GM21619 (cell line): ENCODE data around the gene TMED1.
"Not testable (repeated sequence)": the region's sequence is repeated elsewhere in the genome, so short reads cannot be mapped to it uniquely, and the experiment has no call there.

Experiments
- ATAC-seq: cut with Tn5 transposase; IDR thresholded peaks from one replicate; pipeline ENCODE4 v1.9.1; 2021; ENCODE audit not compliant: unreplicated experiment

The TMED1 gene

GRCh38 chr19:10862561-10863106 lies 26.6 kb upstream of the TMED1 start:
- no peak for ATAC-seq

GRCh38 chr19:10861103-10861651 lies 25.2 kb upstream of the TMED1 start:
- no peak for ATAC-seq

DNA sequence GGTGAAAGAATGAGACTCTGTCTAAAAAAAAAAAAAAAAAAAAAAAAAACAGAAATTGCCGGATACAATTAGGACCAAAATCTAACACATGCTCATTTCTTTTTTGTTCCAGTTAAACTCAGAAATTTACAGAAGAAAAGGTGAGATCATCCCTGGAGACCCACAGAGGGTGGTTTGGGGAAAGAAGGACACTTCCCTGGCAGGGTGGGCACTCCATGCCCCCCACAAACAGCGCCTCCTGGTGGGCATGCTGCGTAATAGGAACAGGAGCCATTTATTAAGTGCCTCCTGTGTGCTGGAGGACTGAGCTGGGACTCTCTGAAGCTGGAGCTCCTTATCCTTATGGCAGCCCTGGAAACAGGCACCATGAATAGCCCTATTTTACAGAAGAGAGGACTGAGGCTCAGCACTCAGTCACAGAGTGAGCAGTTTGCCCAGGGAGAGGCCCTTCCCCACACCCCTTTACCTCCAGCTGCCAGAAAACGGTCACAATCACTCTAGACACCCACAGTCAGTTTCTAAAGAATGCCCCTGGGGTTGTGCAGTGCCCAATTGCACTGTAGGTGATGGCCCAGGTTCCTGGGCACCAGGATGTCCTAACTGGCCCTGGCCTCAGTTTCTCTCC lies 22.3 kb upstream of the TMED1 start:
- no peak for ATAC-seq

DNA sequence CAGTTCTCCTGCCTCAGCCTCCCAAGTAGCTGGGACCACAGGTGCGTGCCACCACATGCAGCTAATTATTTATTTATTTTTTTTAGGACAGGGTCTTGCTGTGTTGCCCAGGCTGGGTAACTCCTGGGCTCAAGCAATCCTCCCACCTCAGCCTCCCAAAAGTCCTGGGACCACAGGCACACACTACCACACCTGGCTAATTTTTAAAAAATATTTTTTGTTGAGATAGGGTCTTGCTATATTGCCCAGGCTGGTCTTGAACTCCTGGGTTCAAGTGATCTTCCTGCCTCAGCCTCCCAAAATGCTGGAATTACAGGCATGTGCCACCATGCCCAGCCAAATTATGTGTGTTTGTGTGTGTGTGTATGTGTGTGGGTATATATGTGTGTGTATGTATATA lies 20.9 kb upstream of the TMED1 start:
- ATAC-seq: not testable (repeated sequence)

DNA sequence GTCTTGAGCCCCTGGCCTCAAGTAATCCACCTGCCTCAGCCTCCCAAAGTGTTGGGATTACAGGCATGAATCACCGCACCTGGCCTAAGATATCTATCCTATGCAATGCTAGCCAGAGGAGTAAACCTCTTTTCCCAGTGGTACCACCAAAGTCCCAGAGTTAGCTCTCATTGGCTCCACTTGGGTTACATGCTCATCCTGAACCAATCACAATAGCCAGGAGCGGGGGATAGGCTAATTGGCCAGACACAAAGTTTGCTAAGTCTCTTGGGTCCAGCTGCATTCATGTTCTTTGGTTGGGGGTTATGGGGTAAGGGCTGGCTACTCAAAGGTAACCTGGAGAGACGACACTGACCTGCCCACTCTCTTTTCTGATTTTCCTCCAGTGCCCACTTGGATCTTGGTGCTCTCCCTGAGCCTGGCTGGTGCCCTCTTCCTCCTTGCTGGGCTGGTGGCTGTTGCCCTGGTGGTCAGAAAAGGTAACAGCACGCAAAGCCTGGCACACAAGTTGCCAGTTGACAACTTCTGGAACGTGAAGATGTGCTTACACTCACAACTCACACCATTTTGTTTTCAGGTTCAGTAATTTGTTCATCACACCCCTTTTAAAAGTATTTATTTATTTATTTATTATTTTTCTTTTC lies 20.0 kb upstream of the TMED1 start:
- no peak for ATAC-seq

DNA sequence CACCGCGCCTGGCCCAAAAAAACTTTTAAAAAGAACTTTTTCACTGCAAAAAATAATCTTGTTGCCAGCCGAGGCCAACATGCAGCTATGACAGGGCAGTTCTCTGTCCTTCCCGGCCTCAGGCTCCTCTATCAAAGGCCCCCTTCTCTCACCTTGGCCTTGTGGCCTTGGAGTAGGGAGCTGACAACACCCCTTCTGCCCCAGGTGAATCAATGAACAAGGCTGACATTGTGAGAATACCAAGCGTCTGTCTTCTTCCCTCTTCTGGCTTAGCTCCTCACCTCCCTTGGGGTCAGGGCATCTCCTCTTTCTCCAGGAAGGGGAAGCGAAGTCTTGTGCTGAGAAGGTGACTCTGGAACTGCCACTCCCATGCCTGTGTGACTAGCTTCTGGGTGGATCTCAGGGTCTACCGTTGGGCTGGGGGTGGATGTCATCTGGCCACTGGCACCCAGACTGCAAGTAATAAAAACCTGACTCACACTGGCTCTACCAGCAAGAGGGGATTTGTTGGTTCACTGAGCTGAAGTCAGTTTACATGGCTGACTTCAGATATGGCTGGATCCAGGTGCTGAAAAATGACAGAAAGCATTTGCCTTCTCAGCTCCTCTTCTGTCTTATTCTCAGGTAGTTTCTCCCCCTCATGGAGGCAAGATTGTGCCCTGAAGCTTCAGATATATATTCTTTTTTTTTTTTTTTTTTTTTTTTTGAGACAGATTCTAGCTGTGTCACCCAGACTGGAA lies 18.5 kb upstream of the TMED1 start:
- ATAC-seq: no peak

DNA sequence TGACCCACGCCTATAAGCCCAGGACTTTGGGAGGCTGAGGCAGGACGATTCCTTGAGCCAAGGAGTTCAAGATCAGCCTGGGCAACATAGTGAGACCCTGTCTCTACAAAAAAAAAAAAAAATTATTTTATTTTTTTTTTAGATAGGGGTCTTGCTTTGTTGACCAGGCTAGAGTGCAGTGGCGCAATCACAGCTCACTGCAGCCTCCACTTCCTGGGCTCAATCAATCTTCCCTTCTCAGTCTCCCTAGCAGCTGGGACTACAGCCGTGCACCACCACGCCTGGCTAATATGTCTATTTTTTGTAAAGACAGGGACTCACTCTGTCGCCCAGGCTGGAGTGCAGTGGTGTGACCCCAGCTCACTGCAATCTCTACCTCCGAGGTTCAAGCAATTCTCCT lies 16.9 kb upstream of the TMED1 start:
- no peak for ATAC-seq

DNA sequence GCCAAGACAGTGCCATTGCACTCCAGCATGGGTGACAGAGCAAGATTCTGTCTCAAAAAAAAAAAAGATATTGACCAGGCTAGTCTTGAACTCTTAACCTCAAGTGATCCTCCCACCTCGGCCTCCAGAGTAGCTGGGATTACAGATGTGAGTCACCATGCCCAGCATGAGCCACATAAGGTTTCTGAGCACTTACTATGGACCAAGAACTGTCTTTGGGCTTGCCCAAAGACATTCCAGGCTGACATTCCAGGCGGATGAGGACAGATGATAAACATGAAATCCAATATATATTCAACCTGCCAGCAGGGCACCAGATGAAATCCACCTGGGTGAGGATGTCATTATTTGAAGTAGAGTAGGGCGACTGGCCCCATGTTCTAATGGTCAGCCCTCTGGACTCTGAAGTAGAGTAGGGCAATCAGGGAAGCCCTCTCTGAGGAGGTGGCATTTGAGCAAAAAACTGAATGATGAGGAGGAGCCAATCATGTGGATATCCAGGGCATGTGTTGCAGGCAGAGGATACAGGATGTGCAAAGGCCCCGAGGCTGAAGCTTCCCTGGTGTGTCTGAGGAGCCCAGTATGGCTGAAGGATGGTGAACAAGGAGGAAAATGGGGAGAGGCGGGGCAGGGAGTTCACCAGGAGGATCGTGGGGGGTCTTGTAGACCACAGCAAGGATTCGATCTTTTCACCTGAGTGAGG lies 16.2 kb upstream of the TMED1 start:
- no peak for ATAC-seq

GRCh38 chr19:10850631-10851030 lies 14.6 kb upstream of the TMED1 start:
- no peak for ATAC-seq

DNA sequence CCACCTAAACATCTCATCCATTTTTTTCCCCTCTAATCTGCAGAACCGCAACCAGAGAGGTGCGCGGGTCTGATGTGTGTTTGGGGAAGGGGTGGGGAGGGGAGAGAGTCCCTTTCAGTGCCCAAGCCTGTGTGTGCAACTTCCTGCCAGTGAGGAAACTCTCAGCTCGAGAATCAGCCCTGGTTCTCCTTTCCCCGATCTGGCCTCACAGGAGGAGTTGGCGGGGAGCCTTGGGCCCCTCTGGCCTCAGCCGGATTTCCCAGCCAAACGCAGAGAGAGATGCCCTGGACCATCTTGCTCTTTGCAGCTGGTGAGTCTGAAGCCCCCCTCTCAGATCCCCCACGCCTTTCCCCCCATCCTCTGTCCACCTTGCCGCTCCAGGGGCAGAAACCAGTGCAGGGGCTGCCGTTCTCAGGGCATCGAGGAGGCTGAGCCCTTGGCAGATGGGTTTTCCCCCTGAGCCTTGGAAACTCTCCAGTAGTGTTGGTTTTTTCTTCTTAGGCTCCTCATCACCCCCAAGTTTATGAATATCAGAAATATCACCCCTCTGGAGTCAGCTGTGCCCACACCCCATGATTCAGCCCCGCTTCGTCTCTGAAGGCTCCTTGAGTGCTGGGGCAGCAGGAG lies 12.3 kb upstream of the TMED1 start, which contains the start of gene C19orf38:
TSS of gene C19orf38 (plus strand) at position 186 of the 627 bp plus-strand sequence. CDS start at position 280, 94 bp downstream.
- ATAC-seq: no peak

GRCh38 chr19:10846500-10847202 lies 10.6 kb upstream of the TMED1 start:
- no peak for ATAC-seq

DNA sequence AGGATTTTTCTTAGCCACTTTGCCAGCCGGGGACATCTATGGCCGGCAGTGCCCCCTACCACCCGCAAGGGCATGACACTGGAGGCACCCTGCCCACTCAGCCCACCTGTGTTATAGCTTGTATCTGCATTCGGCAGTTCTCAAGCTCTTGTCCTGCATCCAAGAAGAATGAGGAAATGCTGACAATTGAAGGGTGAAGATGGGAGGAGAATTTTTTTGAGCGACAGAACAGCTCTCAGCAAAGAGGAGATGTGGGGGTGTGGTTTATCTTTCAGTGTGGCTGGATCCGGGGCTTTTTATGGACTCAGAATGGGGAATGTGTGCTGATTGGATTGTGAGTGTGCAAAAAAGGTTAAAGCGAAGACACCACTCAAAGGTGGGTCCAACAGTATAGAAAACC lies 6.8 kb upstream of the TMED1 start:
- ATAC-seq: no peak

- no peak for ATAC-seq
Measured at GRCh38 chr19:10839114-10840050, 3.4 kb upstream of the TMED1 start.

DNA sequence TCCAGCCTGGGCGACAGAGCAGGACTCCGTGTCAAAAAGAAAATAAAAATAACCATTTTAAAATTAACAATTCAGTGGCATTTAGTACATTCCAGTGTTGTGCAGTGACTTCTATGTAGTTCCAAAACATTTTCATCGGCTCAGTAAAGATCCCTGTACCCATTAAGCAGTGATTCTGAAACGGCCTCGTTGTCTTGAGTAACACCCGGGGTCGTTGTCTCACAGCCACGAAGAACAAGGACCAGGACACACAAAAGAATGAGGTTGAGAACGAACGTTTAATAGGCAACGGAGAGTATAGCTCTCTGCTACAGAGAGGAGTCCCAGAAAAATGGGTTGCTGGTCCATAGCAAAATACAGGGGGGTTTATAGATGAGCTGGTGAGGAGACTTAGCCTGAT lies 2.4 kb upstream of the TMED1 start:
- ATAC-seq: no peak

DNA sequence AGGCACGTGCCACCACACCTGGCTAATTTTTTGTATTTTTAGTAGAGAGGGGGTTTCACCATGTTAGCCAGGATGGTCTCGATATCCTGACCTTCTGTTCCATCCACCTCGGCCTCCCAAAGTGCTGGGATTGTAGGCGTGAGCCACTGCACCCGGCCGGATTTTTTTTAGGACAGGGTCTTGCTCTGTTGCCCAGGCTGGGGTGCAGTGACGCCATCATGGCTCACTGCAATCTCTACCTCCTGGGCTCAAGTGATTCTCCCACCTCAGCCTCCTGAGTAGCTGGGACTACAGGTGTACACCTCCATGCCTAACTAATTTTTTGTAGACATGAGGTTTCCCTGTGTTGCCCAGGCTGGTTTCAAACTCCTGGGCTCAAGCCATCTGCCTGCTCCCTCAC lies 1.6 kb upstream of the TMED1 start:
- not testable (repeated sequence) for ATAC-seq

DNA sequence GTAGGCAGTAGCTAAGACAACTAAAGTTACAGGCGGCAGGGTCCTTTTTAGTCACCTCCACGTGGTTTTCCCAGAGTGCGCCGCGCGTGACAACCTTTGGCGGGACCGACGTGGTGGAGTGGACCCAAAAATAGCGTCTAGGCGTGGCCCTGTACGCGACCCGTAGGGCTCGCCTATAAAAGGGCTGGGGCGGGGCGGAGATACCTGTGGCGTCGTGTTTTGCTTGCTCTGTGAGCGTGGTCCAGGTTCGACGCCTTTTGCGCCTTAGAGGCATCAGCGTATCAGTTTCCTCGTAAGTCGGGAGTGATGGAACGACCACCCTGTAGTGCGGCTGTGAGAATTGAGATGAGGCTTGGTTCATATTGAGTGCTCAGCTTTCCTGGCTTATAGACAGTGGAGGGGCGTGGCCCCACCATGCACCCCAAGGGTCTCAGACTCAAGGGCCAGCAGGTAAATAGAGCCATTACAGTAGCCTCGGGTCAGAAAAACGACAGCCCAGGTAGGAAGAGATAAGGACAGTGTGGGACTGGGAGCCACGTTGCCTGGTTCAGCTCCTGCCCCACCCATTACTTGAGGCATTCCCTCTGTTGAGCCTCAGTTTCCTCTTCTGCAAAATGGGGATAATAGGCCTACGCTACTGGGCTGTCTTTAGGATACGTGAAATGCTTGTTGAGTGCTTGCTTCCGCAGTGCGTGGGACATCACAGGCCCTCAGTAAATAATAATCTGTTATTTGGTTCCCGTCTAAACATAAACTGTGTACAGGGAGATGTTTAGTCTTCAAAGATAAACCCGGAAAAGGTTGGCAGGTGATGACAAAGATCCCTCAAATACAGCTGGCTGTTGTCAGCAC lies 693 bp upstream of the TMED1 start:
- no peak for ATAC-seq

GRCh38 chr19:10835089-10835753 lies 791 bp downstream of the TMED1 start:
- no peak for ATAC-seq
